HEK293 (cell line): ENCODE results near the gene TAF10.

ENCODE experiments used
- CTCF ChIA-PET: fragments of 350-600 bp; formaldehyde crosslinking; extraction: SDS; loops from one replicate; lab custom pipeline; 2021; ENCODE audit warnings: antibody characterized with exemption; lab: Yijun Ruan, JAX
- POLR2A ChIA-PET: fragments of 300-600 bp; formaldehyde crosslinking; extraction: SDS; loops from one replicate; lab custom pipeline; 2020; ENCODE audit warnings: antibody characterized with exemption, inconsistent platforms; lab: Yijun Ruan, JAX
- H3K27ac ChIP-seq: fragments of 200-500 bp; sonication (Bioruptor generic); 2 replicates; pipeline ENCODE4 v1.5.1; 2014; ENCODE audit warnings: low read depth, low read length, control low read depth, inconsistent platforms; ENCODE audit errors: extremely low read depth
- H3K36me3 ChIP-seq, 2 experiments: fragments of 200-500 bp in 1 of 2; sonication (Bioruptor generic) in 1 of 2; 1 replicate in 1 of 2; 2 replicates in 1 of 2; pipeline ENCODE4 v1.5.1; 2014 to 2017; ENCODE audit warnings: inconsistent platforms in 2 of 2, low read length in 2 of 2; ENCODE audit not compliant: control insufficient read depth in 2 of 2, insufficient read depth in 1 of 2
- H3K4me1 ChIP-seq: fragments of 200-500 bp; sonication (Bioruptor generic); 2 replicates; pipeline ENCODE4 v1.5.1; 2014; ENCODE audit warnings: mild to moderate bottlenecking, low read length, inconsistent platforms; ENCODE audit not compliant: control insufficient read depth, insufficient read depth
- H3K4me3 ChIP-seq: 2 replicates; pipeline ENCODE4 v1.5.1; 2011; ENCODE audit warnings: low read depth, mild to moderate bottlenecking, control low read depth, low read length, moderate library complexity
- H3K9me3 ChIP-seq: fragments of 200-500 bp; sonication (Bioruptor generic); 2 replicates; pipeline ENCODE4 v1.5.1; 2014; ENCODE audit warnings: low read depth, low read length, inconsistent platforms; ENCODE audit not compliant: control insufficient read depth, insufficient read depth
- GLIS2 ChIP-seq: fragments of 450-650 bp; formaldehyde crosslinking; IDR thresholded peaks from 2 replicates; pipeline ENCODE4 v1.5.1; 2016; ENCODE audit warnings: missing biosample characterization, missing genetic modification characterization
- MYNN ChIP-seq: fragments of 450-650 bp; formaldehyde crosslinking; IDR thresholded peaks from 2 replicates; pipeline ENCODE4 v1.5.1; 2016; ENCODE audit warnings: missing biosample characterization, missing genetic modification characterization, borderline replicate concordance
- OVOL3 ChIP-seq: fragments of 450-650 bp; formaldehyde crosslinking; IDR thresholded peaks from 2 replicates; pipeline ENCODE4 v1.5.1; 2016; ENCODE audit warnings: missing biosample characterization, missing genetic modification characterization
- REST ChIP-seq: fragments of 450-650 bp; formaldehyde crosslinking; IDR thresholded peaks from 2 replicates; pipeline ENCODE4 v1.5.1; 2016; ENCODE audit warnings: missing biosample characterization, missing genetic modification characterization
- SALL2 ChIP-seq: fragments of 450-650 bp; formaldehyde crosslinking; IDR thresholded peaks from 2 replicates; pipeline ENCODE4 v1.5.0; 2017; ENCODE audit warnings: missing biosample characterization, mild to moderate bottlenecking, missing genetic modification characterization, borderline replicate concordance
- SCRT1 ChIP-seq: fragments of 450-650 bp; formaldehyde crosslinking; IDR thresholded peaks from 2 replicates; pipeline ENCODE4 v1.5.1; 2016; ENCODE audit warnings: missing biosample characterization, missing genetic modification characterization, borderline replicate concordance
- ZBTB20 ChIP-seq: fragments of 450-650 bp; formaldehyde crosslinking; IDR thresholded peaks from 2 replicates; pipeline ENCODE4 v1.5.1; 2016; ENCODE audit warnings: missing biosample characterization, missing genetic modification characterization
- ZBTB7A ChIP-seq: fragments of 450-650 bp; formaldehyde crosslinking; IDR thresholded peaks from 2 replicates; pipeline ENCODE4 v1.5.1; 2016; ENCODE audit warnings: low read depth, missing biosample characterization, missing genetic modification characterization
- ZEB2 ChIP-seq: fragments of 450-650 bp; formaldehyde crosslinking; IDR thresholded peaks from 2 replicates; pipeline ENCODE4 v1.5.1; 2016; ENCODE audit warnings: missing biosample characterization, missing genetic modification characterization
- ZNF211 ChIP-seq: fragments of 450-650 bp; formaldehyde crosslinking; IDR thresholded peaks from 2 replicates; pipeline ENCODE4 v1.5.1; 2016; ENCODE audit warnings: low read depth, missing biosample characterization, missing genetic modification characterization
- ZNF280D ChIP-seq: fragments of 450-650 bp; formaldehyde crosslinking; IDR thresholded peaks from 2 replicates; pipeline ENCODE4 v1.5.1; 2016; ENCODE audit warnings: missing biosample characterization, missing genetic modification characterization
- ZNF37A ChIP-seq: fragments of 450-650 bp; IDR thresholded peaks from 2 replicates; pipeline ENCODE4 v1.5.1; 2018; ENCODE audit warnings: missing biosample characterization, missing genetic modification characterization
- ZNF398 ChIP-seq: fragments of 450-650 bp; formaldehyde crosslinking; IDR thresholded peaks from 2 replicates; pipeline ENCODE4 v1.5.1; 2017; ENCODE audit warnings: missing biosample characterization, missing genetic modification characterization
- ZNF416 ChIP-seq: fragments of 450-650 bp; formaldehyde crosslinking; IDR thresholded peaks from 2 replicates; pipeline ENCODE4 v1.5.1; 2016; ENCODE audit warnings: missing biosample characterization, missing genetic modification characterization
- ZNF530 ChIP-seq: fragments of 450-650 bp; formaldehyde crosslinking; IDR thresholded peaks from 2 replicates; pipeline ENCODE4 v1.5.1; 2016; ENCODE audit warnings: low read depth, missing biosample characterization, missing genetic modification characterization
- ZNF560 ChIP-seq: fragments of 450-650 bp; formaldehyde crosslinking; IDR thresholded peaks from 2 replicates; pipeline ENCODE4 v1.5.1; 2017; ENCODE audit warnings: missing biosample characterization, missing genetic modification characterization, borderline replicate concordance
- ZNF561 ChIP-seq: fragments of 450-650 bp; IDR thresholded peaks from 2 replicates; pipeline ENCODE4 v1.5.1; 2018; ENCODE audit warnings: missing biosample characterization, missing genetic modification characterization, borderline replicate concordance
- ZNF580 ChIP-seq: fragments of 450-650 bp; formaldehyde crosslinking; IDR thresholded peaks from 2 replicates; pipeline ENCODE4 v1.5.1; 2016; ENCODE audit warnings: missing biosample characterization, missing genetic modification characterization
- ZNF596 ChIP-seq: fragments of 450-650 bp; IDR thresholded peaks from 2 replicates; pipeline ENCODE4 v1.5.0; 2018; ENCODE audit warnings: missing biosample characterization, mild to moderate bottlenecking, missing genetic modification characterization, moderate library complexity
- ZNF701 ChIP-seq: fragments of 450-650 bp; formaldehyde crosslinking; IDR thresholded peaks from 2 replicates; pipeline ENCODE4 v1.5.1; 2016; ENCODE audit warnings: missing biosample characterization, missing genetic modification characterization
- ZNF747 ChIP-seq: fragments of 450-650 bp; formaldehyde crosslinking; IDR thresholded peaks from 2 replicates; pipeline ENCODE4 v1.5.1; 2016; ENCODE audit warnings: missing biosample characterization, missing genetic modification characterization

TAF10 gene

GRCh38 chr11:6596239-6596877 lies 15.7 kb downstream of the TAF10 start:
- ChIA-PET CTCF (interaction anchor here (0.6 to 1.1 kb wide), 2 partner anchors 52 to 72 kb away, joined by 3 to 5 read pairs; no protein-coding TSS in a partner anchor), POLR2A (interaction anchor here (0.8 to 1.2 kb wide), 3 partner anchors 15 to 87 kb away, joined by 3 to 5 read pairs (median 3); partner anchors contain the start of genes MRPL17, TAF10 and TPP1)
- Histone ChIP-seq H3K27ac (no peak overlapping the region), H3K9me3 (no peaks in the 10 kb centered on the region), H3K4me3 (no peak overlapping the region), H3K4me1 (no peaks in the 10 kb centered on the region), H3K36me3 (peaks cover 0 to 95% of the 10 kb centered on the region in 2 experiments; a peak in 2 of 3 replicates)
- no peak for TF ChIP-seq ZNF530 (tag by site-specific recombination)
- no peak for TF ChIP-seq GLIS2
- no peak for TF ChIP-seq ZNF280D
- TF ChIP-seq REST (tag by site-specific recombination), result no peak
- no peak for TF ChIP-seq ZNF37A (tag by site-specific recombination)
- TF ChIP-seq ZNF596, result no peak
- TF ChIP-seq ZBTB20, result no peak
- no peak for TF ChIP-seq ZEB2 (tag by site-specific recombination)
- no peak for TF ChIP-seq ZNF398

- Histone ChIP-seq H3K4me1 (no peaks in the 10 kb centered on the region), H3K36me3 (peaks cover 0 to 74% of the 10 kb centered on the region in 2 experiments), H3K4me3 (no peak overlapping the region), H3K27ac (no peak overlapping the region), H3K9me3 (no peaks in the 10 kb centered on the region)
- CTCF ChIA-PET, result interaction anchor here (0.6 to 2.4 kb wide), 3 partner anchors 63 to 215 kb away, joined by 3 to 10 read pairs (median 3); no protein-coding TSS in a partner anchor
- POLR2A ChIA-PET, result interaction anchor here (0.6 to 1.3 kb wide), 4 partner anchors 10 to 89 kb away, joined by 3 to 4 read pairs (median 3); partner anchors contain the start of genes MRPL17 and TAF10
- no peak for TF ChIP-seq ZBTB7A (tag by site-specific recombination)
- TF ChIP-seq OVOL3, result no peak
- no peak for TF ChIP-seq ZNF416
- TF ChIP-seq SALL2 (tag by site-specific recombination), result no peak
- no peak for TF ChIP-seq ZNF560 (tag by site-specific recombination)
- no peak for TF ChIP-seq ZNF561 (tag by site-specific recombination)
- TF ChIP-seq ZNF211 (tag by site-specific recombination), result no peak
- no peak for TF ChIP-seq MYNN
- no peak for TF ChIP-seq ZNF747 (tag by site-specific recombination)
- no peak for TF ChIP-seq ZNF580 (tag by site-specific recombination)
- no peak for TF ChIP-seq ZNF701 (tag by site-specific recombination)
- no peak for TF ChIP-seq SCRT1
Measured at GRCh38 chr11:6594142-6594768, 17.8 kb downstream of the TAF10 start.
